NCI-H128 (cell line): ENCODE measurements around the gene RUNDC3A.

Experiments used
- DNase-seq: peaks from one replicate; lab custom pipeline; 2025; ENCODE audit not compliant: unreplicated experiment; lab: John Stamatoyannopoulos, UW

Gene RUNDC3A

DNA sequence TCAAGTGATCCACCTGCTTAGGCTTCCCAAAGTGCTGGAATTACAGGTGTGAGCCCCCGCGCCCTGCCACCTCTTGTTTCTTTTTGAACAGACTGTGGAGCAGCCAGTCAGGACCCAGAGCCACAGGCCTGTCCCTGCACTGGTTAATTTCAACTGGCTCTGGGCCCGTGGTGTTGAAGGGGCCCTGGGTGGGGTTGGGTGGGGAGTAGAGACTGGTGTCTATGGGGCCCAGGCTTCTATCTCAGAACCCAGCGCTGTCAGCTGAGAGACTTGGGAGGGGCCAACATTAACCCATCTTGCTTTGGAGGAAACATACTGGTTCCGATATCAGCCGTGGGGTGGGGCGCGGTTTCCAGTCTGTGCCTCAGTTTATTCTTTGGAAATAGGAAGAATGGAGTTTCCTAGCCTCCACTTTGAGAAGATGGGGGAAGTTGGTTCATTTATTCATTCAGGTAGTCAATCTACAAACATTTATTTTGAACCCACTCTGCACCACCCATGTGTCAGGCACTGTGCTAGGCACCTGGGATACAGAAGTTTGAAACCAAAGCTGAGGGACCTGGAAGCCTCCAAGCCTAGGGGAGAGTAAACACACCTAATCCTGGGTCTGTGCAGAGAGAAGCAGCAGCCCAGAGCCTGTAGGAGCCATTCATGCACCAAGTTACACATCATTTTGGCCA is 24.9 kb upstream of the RUNDC3A start:
- no peak for DNase-seq

DNA sequence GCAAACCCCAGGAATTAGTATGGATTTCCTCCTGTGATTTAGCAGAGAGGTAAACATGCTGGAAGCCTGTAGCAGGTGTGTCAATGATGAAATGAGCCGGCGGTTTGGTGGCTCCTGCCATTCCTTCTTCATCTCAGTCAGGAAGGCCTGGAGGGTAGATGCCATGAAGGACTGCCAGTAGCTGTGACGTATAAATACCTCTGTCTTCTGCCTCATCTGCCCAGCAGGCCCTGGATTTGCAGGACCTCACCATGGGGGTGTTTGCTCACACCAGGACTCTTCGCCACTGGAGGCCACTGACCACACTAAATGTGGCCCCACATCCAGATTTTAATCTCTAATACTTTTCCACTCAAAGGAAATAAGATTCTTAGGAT is 24.4 kb upstream of the RUNDC3A start:
- DNase-seq, result no peak

DNA sequence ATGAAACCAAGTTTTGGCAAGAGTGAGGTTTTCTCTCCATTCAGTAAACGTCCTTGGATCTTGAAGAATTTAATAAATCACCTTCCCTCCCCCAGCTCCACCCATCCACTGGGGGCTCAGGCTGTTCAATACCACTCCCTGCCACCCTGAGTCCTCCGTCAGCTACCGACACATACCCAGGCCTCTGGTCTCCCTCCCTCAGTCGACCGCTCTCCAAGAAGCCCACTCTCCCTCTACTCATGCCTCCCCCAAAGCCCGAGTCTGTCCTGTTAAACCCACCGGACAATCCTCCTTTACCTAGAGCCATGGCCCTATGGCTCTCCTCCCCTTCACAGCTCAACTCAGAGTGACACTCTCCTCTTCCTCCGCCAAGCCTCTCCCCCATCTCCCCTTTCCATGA is 20.8 kb upstream of the RUNDC3A start:
- no peak for DNase-seq

DNA sequence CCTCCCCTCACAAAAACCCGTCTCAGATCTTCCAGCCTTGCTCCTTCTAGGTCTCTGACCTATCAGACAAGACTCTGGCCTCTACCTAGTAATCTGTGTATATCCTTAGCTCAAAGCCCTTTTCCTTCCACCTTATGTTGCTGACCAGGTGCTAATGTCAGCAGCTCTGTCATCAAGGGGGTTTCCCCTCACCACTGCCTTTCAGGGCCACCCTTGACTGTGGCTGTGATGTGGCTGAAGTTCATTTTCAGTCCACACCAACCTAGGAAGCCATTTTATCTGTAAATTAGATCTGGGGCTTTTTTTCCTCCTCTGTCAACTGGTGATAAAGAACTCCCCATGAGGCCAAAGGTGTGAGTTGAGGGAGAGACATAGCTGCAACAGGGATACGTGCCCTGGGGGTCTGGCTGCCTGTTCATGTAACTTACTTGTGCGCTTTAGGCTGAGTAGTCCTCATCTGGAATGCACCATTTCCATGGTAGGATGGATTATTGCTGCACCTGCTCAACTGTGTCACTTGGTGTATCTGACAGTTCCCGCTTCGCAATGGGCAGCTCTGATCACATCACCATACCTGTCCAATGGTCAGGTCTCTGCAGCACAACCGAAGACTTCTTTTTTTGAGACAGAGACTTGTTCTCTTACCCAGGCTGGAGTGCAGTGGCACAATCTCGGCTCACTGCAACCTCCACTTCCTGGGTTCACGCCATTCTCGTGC is 14.7 kb upstream of the RUNDC3A start:
- DNase-seq, result no peak

DNA sequence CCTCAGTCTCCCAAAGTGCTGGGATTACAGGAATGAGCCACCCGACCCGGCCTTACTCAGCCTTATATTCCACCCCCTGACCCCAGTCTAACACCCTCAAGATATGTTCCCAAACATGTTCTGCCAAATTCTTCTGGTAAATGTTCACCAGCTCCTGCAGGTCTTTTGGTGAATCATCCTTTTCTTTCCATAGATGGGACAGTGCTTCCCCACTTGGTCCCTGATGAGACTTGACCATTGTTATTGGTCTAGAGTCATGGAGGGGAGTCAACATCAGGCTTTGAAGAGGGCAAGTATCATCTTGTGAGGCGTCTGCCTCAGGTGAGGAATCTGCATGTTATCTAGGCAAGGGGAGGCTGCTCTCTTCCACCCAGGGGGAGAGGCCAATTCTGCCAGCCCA is 10.4 kb upstream of the RUNDC3A start:
- no peak for DNase-seq

DNA sequence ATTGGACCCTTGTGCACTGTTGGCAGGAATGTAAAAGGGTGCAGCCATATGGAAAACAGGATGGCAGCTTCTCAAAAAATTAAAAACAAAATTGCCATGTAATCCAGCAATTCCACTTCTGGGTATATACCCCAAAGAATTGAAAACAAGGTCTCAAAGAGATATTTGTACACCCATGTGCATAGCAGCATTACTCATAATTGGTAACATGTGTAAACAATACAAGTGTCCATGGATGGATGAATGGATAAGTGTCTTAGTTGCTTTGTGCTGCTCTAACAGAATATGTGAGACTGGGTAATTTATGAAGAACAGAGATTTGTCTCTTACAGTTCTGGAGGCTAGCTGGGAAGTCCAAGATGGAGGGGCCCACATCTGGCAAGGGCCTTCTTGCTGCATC is 3.8 kb upstream of the RUNDC3A start:
- DNase-seq, result no peak

DNA sequence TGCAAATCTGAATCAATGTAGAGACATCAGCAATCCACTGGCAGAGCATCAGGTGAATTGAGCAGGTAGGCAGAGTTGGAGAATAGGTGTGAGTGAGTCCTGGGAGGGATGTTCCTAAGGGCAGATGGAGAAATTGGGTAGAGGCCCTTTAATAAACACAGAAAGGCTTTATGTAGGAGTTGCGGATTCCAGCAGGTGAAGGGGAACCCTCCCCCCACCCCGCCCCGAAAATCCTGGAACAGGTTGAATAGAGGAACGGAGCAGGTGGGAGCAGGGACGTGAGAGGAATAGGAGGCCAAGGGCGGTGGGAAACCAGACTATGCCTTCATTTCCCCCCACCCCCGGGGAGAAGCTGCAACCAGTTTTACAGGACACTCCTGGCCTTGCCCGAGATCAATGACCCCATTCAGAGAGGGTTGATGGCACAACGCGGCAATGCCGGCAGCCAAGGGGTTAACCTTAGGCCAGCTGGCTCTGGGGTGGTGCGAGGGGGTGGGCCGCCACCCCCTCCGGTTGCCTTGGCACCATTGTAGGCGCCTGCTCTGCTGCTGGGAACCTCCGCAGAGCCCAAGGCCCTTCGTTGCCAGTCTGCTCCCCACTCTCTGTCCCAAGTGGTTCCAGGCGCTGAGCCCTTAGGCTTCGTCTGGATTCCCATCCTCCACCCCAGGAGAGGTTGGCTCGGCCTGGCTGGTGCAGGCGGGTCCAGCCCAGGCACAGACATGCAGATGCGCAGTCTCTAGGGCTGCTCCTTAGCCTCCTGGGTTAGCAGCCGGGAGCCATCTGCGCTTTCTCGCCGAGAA is 814 bp upstream of the RUNDC3A start:
- no peak for DNase-seq

DNA sequence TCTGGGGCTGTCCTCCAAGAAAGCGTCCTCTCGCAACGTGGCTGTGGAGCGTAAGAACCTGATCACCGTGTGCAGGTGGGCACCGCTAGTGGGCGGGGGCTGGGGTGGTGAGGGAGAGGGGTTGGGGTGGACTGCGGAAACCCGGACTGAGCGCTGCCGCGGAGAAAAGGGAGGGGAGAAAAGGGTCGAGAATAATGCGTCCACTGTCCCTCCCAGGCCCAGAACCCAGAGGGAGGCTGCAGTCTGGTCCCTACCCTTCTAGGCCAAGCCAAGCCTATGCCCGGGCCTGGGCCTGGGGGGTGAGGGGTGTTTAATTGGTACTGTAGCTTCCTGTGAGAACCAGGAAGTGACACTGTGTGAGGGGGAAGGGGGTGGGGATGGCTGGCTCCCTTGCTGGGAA is 464 bp downstream of the RUNDC3A start:
- DNase-seq, result no peak

DNA sequence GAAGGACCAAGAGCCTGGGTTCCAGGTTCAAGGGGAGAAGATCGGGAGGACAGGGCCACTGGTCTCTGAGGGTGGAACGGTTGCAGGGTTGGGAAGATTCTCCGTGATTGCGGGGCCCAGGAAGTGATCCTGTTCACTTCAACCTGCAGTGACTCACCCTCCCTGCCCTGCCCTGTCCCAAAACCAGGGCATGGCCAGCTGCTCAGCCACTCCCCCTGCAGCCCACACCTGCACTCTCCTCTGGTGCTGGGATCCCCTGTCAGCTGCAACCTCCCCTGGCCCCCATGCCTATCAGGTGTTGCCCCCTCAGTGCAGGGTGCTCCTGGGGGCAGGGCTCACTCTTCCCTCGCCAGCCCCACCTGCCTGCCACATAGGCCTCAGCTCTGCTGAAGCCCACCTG is 1.1 kb downstream of the RUNDC3A start:
- DNase-seq, result no peak

DNA sequence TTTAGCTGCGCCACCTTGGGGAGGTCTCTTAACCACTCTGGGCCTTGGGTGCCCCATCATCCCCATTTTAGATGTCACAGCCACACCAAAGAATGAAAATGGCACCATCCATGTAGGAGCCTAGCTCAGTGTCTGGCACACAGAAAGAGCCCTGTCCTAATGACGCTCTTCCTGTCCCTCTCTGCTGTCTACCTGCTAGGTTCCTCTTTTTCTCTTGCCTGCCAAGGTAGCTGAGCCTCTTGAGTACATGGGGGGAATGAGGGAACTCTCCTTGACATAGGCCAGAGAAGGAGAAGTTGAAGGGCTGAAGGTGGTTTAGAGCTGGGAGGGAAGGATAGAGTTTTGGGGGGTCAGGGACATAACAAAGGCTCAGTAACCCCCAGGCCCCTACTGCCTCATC is 1.8 kb downstream of the RUNDC3A start:
- no peak for DNase-seq

DNA sequence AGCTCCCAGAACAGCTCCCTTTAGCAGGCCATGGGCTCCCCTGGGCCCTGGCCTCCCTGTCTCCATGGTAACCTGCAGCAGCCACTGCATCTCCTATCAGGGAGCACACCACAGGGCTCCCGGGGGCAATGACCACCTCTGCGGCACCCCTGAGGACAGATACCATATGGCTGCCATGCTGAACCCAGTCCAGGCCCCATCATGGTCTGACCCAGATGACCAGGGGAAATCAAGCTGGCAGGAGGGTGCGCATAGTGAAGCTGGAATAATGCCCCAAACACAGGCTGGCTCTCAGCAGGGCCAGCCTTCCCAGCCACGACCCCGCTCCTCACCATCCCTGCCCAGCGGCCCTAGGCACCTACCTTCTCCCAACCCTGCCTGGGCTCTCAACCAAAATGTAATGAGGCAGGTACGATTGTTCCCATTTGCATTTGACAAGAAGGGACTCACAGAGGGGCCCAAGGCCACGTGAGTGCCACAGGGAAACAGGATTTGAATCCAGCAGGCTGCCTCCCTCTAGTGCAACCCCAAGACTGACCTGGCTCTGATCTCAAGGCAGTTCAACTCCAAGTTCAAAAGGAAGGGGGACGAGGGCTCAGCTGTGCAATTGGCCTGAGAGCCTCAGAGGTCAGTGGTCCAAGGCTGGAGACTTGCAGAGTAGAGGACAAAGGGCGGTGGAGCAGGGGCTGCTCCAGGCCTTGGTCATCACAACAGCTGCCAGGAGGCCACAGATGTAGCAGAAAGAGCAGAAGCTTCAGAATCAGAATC is 2.4 kb downstream of the RUNDC3A start:
- no peak for DNase-seq

DNA sequence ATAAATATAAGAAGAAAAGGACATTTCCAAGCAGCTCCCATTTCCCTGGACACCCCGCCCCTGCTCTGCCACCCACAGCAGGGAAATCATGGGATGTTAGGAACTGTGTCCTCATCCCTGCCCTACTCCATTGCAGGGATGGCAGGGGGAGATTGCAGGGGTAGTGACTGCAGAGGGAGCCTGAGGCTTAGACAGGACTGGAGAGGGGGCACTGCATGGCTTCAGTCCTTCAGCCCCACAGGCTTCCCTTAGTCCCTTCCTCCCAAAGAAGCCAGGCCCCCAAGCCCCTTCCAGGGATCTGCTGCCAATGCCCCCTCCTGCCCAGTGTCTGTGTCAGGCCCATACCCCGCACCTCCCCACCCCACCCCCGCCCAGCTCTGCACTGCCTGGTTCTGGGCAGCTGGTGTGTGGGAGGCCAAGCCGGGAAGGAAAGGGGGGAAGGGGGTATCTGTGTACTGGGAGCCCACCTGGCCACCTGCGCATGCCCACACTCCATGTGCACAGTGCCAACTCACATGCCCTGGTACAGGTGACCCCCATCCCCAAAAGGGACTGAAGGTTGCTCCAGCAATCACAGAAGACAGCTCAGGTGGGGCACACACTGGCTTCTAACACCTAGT is 3.3 kb downstream of the RUNDC3A start:
- DNase-seq, result no peak

DNA sequence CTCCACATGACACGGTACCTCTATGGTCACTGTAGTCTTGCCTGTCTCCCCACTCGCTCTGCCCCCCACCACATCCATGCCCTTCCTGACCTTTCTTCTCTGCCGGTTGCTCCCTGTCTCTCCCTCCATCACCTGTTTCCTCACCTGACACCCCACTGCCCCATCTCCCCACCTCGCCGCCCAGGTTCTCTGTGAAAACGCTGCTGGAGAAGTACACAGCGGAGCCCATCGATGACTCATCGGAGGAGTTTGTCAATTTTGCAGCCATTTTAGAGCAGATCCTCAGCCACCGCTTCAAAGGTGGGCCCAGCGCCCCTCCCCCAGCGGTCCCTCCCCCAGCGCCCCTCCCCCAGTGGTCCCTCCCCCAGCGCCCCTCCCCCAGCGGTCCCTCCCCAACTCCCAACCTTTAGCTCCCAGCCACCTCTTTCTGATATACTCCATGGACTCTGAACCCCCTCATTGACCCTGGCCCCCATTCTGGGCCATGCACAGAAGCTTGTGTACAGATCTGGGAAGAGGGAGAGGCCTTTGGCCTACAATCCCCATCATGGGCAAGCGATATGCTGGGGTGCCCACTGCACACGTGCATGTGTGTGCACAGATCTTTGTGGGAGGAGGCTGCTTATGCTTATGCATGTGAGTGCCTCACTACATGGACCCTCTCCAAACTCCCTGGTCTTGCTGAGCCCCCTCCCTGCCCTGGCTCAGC is 4.1 kb downstream of the RUNDC3A start:
- no peak for DNase-seq

DNA sequence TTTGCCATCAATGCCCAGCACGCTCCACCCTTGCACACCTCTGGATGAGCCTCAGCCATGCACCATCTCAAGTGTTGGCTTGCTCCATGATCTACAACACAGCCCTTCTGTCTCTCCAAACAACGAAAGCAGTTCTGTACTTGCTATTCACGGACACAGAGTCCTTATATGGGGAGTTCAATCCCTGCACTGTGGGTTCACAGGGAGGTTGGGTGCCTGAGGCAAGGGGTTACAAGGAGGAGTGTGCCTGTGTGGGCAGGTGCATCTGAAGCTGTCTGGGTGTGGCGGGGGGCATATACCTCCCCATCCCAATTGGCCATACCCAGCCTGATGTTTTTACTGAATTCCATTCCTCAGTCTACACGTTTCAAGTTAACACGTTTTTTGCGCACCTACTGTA is 5.6 kb downstream of the RUNDC3A start:
- DNase-seq, result no peak

DNA sequence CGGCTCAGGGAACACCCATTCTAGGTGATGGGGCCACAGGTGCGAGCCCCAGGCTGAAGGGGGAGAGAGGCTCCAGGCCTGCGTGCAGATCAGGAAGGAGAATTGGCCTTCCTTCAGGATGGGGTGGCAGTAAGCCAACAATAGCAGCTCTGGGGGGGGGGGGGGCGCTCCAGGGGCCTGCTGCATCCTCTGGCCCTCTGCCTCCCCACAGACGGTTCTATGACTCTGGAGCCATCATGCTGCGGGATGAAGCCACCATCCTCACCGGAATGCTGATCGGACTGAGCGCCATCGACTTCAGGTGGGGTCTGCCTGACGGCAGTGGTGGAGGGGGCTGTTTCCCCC is 6.1 kb downstream of the RUNDC3A start:
- no peak for DNase-seq

DNA sequence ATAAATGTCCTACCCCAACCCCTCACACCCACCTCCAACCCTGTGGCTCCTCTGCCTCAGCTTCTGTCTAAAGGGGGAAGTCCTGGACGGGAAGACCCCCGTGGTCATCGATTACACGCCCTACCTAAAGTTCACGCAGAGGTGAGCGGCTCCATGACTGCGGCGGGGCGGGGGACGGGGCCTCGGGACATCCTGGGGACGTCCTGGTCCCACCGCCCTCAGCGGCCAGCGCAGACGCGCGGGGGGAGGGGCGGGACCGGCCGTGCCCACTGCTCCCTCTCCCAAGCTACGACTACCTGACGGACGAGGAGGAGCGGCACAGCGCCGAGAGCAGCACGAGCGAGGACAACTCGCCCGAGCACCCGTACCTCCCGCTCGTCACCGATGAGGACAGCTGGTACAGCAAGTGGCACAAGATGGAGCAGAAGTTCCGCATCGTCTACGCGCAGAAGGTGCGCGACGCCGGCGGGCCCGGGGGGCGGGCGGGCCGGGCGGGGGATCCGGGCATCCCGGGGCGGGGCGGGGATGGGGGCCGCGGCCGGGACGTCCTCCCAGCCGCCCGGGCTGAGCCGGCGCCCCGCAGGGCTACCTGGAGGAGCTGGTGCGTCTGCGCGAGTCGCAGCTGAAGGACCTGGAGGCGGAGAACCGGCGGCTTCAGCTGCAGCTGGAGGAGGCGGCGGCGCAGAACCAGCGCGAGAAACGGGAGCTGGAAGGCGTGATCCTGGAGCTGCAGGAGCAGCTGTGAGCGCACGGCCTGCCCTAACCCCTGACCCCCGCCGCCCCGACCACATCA is 6.7 kb downstream of the RUNDC3A start:
- DNase-seq, result no peak

DNA sequence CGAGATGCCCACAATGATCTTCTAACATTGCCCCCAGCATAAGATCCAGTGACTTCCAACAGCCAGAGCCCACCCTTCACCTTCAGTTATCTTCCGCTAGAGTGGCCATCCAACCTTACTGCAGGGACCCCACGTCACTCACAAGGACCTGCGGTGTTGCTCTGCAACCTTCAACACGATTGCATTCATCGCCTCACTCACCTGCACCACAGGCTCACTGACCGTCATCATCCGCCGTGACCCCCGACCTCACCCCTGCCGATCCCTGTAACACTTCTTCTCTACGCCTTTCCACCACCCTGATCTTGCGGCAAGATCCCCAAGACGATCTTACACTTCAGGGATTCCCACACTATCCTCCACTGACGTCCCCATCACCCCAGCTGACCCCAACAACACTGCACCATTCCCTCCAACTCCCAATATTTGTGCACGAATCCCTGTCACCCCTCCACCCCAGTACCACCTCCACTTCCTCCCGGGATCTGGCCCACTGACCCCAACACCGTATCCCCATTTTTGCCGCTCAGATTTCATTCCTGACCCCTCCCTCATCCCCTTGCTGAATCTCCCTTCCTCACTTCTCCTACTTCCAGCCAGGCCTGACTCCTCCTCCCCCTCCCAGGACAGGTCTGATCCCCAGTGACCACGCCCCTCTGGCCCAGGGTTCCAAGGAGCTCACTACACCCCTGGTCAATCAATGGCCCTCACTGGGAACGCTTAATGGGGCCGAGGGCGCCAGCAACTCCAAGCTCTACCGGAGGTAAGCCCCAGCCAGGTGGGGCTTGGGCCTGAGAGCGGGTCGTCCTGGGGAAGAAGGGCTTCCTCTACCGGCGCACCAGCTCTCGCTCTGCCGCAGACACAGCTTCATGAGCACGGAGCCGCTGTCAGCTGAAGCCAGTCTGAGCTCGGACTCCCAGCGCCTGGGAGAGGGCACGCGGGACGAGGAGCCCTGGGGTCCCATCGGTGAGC is 7.6 kb downstream of the RUNDC3A start:
- DNase-seq, result no peak

DNA sequence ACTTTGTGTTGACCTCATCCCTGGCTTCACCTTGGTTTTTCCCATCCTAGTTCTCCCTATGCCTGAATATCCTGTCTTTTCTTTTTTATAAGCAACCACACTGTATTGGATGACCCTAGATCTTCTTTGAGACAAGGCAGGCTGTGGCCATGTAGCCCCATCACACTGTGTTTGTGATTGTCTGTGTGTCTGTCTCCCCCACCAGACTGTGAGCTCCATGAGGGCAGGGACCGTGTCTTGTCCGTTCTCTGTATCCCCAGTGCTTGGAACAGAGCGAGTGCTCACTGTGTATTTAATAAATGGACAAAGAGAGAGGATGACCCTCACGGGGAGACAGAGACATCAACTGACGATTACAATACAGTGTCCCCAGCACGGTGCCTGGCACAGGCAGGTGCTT is 9.1 kb downstream of the RUNDC3A start:
- no peak for DNase-seq
